Keratinocyte (primary cell): ENCODE data around the gene SACS.

ENCODE experiments used
- CTCF ChIP-seq, 3 experiments: IDR thresholded peaks in 1 of 3; conservative IDR thresholded peaks in 1 of 3; optimal IDR thresholded peaks in 1 of 3; 2 replicates in 2 of 3; 3 replicates in 1 of 3; pipeline versions ENCODE3 to v1.5.1; 2011; ENCODE audit warnings: low read length in 3 of 3, mild to moderate bottlenecking in 3 of 3, moderate library complexity in 2 of 3, control low read depth in 1 of 3, inconsistent platforms in 1 of 3; ENCODE audit not compliant: insufficient read depth in 2 of 3; ENCODE audit errors: extremely low read depth in 1 of 3
- EZH2 ChIP-seq: IDR thresholded peaks from one replicate; pipeline ENCODE4 v1.6.1; 2012; ENCODE audit warnings: inconsistent platforms, mild to moderate bottlenecking, low read length, moderate library complexity

GRCh38 chr13:23449398-23450162 lies 16.1 kb upstream of the SACS start:
- TF ChIP-seq CTCF (optimal IDR thresholded peaks at IDR 0.05 in 1 of 3, IDR thresholded peaks at IDR 0.05 in 1 of 3, conservative IDR thresholded peaks at IDR 0.05 in 1 of 3; ENCODE audit: extremely low read depth in 1 of 3, insufficient read depth in 2 of 3, low read length in 3 of 3) (no peak), EZH2 (no peak)
